Prostate gland (tissue), 2 donors: ENCODE data around the gene BATF3.
"Not testable (repeated sequence)": the region's sequence is repeated elsewhere in the genome, so short reads cannot be mapped to it uniquely, and the experiment has no call there.

Source experiments
- CTCF ChIP-seq, 4 experiments: fragments of 200-600 bp in 2 of 4; fragments of 450-650 bp in 2 of 4; sonication (generic) in 2 of 4; IDR thresholded peaks; 1 replicate in 3 of 4; 2 replicates in 1 of 4; pipeline ENCODE4 v1.5.1; 2016 to 2019; ENCODE audit warnings: antibody characterized with exemption in 4 of 4, mild to moderate bottlenecking in 2 of 4, moderate library complexity in 2 of 4
- POLR2AphosphoS5 ChIP-seq: sonication (generic); formaldehyde crosslinking; IDR thresholded peaks from one replicate; pipeline ENCODE4 v1.6.1; 2017; ENCODE audit warnings: antibody characterized with exemption

- not testable (repeated sequence) for TF ChIP-seq POLR2AphosphoS5; CTCF (IDR thresholded peaks at IDR 0.05)
Measured at GRCh38 chr1:212639524-212639923, 60.1 kb downstream of the BATF3 start.
